ENCODE measurements around the gene CDH4.

CDH4 gene

DNA sequence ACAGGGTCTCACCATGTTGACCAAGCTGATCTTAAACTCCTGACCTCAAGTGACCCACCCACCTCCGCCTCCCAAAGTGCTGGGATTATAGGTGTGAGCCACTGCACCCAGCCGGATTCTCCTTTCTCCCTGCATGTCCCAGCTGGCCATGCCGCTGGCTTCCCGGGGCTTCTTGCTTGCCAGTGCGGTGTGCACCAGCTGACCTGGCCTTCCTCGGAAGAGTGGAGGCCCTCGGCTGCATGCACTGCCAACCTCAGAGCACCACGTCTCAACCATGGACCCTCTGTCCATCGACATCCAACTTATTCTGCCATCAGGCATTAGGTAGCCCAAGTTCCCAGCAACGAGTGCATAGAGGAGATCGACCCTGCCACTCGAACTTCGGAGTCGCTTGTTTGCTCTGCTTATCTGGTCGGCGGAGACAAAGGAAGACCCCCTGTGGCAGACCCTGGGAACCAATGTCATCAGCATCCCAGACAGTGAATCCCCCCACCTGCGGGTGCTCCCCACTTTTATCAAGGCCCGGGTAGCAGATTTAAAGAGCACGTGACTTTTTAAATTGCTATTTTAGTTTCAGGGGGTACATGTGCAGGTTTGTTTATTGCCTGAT lies 307.8 kb downstream of the CDH4 start:
- no peak for DNase-seq (ENCODE audit: low read depth in 2 of 2)

DNA sequence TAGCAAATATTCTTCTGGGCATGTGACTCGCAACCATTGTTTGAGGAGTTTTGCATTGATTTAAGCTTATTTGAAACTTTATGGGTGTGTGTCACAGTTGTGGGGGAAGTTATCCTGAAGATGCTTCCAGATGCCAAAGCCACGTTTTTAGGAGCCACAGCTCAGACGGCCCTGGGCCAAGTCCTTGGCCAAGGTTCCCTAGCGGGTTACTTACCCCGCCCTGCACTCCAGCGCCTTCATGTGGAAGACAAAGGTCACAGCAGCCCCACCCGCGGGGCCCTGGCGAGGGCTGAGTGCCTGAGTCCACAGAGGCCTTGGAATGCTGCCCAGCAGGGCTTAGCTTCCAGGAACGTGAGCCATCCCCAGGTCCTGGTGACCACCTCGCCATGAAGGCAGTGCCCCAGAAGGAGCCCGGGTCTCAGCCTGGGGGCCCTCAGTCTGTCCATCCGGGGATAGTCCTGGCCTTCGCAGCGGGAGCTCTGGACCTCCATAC lies 308.3 kb downstream of the CDH4 start:
- no peak for DNase-seq (ENCODE audit: low read depth in 2 of 2)

DNA sequence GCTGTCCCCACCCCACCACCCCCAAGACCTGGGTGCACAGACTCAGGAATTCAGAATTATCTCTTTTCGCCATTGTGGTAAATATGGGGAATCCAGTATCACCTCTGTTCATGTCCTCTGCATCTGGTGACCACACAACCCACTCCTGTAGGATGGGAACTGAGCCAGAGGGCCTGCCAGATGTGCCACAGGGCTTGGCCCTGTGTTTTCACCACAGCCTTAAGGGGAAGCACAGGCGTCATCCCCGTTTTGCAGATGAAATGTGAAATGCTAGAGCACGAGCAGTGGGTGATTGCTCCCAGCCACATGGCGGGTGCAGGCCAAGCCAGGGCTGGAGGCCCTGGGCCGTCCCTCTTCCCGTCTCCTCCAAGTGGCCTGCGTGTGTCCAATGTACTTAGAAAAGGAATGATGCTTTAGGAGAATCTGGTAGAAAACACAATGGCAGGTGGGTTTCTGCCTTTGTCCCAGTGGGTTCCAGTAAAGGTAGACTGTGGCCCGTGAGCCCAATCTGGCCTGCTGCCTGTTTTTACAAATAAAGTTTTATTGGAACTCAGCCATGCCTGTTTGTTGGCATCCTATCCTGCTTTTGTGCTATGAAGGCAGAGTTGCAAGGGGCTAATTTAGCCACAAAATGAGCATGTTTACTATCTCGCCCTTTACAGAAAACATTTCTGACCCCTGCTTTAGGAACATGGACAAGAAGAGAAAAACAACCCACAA lies 309.2 kb downstream of the CDH4 start:
- DNase-seq (ENCODE audit: low read depth in 2 of 2), result no peak

DNA sequence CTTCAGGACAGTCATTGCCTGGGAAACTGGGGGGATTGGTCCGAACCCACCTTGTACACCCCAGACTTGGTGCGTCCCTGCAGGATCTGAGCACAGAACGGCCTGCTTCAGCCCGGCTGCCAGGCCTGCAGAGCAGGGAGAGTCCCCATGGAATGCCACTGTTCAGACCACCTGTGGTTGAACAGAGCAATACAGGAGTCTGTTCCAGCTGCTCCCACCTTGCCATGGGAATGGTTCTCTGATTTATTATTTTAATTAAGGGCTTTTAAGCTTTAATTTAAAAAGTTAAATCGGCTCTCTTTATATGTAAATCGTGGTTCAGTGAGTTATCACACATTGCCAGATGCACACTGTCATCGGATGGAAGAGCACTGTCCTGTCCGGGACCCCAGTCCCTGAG lies 310.4 kb downstream of the CDH4 start:
- no peak for DNase-seq (ENCODE audit: low read depth in 2 of 2)

DNA sequence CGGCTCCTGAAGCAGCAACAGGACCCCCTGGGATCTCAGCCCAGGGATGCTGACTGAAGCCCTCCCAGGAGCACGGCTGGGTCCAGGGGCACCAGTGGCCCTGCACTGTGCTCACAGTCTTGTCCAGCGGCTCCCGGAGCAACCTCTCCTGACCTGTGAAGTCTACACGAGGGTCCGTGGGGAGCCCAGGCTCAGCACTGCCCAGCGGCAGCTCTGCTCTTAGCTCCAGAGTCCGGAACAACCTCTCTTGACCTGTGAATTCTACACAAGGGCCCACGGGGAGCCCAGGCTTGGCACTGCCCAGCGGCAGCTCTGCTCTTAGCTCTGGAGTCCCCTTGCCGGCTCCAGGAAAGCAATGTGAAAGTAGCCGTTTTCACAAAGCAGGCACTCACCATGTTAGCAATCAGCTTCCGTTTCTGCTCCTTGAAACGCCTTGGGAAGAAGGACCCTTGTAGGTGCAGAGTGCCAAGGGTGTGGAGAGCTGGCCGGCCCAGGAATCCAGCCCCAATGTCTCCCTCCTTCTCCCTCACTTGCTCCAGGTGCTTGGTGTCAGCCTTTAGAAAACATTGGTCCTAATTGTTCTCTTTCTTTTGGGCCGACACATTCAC lies 310.9 kb downstream of the CDH4 start:
- no peak for DNase-seq (ENCODE audit: low read depth in 2 of 2)

DNA sequence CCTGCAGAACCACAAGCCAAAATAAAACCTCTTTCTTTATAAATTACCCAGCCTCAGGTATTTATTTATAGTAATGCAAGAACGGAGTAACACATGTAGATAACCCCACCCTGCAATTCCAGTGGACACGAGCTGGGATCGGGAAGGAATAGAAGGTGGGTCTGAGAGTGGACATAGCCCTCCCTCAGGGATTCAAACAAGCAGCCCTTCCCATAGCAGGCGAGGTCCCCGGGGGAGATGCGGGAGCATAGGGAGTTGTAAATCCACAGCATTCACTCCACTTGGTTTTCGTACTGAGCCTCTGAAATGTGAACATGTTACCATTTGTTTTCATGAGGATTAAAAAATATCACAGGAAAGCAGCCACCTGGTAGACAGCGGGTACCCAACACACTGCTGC lies 312.6 kb downstream of the CDH4 start:
- DNase-seq (ENCODE audit: low read depth in 2 of 2), result no peak

DNA sequence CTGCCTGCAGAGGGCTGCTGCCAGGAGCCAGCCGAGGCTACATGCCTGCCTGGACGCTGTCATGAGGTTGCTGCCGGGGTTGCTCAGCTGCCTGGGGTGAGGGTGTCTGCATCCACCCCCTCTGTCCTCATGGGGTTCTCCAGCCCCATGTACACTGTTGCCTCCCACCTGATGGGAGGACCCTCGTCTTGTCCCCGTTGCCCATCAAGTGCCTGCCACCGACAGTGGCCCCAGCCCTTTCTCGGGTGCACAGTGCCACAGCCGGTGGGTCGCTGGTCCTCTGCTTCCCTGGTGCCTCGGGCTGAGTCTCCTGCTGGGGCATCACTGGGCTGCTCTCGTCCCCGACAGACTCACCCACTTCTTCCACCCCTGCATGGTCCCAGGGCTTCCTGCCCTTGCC lies 313.7 kb downstream of the CDH4 start:
- no peak for DNase-seq (ENCODE audit: low read depth in 2 of 2)

DNA sequence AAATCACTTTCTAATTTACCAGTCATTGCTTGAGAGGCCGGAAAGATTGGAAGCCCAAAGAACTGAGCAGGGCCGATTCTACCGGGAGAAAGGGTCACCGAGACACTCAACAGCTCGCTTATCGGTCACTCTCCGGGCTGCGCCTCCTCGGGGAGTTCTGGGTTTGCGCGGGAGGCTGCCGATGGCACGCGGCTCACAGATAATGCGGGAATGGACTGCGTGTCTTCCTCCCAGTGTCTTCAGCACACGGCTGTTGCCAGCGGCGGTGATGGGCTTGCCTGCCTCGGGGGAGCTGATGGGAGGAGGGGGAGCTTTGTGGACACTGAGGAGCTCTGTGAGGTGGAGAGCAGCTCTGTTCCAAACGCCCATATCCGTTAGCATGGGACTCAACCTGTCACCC lies 314.6 kb downstream of the CDH4 start:
- DNase-seq (ENCODE audit: low read depth in 2 of 2), result no peak

DNA sequence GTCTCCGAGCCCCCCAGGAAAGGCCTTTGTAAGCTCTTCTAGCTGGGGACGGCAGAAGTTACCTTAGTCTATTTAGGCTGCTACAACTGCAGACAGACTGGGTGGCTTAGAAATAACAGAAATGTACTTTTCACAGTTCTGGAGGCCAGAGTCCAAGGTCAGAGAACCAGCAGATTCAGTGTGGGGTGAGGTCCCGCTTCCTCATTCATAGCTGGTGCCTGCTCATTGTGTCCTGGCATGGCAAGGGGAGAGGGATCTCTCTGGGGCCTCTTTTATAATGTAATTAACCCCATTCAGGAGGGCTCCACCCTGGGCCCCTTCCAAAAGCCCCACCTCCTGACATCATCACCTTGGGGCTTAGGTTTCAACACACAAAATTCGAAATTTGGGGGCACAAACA lies 315.1 kb downstream of the CDH4 start:
- no peak for DNase-seq (ENCODE audit: low read depth in 2 of 2)

DNA sequence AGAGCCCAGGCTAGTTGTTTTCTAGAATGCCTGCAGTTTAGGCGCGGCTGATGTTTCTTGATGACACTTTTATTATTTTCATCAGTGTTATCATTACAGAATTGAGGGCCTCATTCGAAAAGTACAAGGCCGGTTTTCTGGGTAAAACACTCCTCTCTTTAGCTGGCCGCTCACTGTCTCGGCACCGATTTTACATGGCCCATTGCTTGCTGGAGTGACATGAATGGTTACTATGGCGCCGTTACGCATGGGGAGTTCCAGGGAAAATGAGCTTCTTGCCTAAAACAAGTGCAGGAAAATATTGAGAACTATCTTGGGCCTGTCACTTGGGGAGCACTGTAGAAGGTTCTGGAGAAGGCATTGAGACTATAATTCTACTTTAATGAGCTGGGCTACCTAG lies 317.8 kb downstream of the CDH4 start:
- DNase-seq (ENCODE audit: low read depth in 2 of 2), result no peak

DNA sequence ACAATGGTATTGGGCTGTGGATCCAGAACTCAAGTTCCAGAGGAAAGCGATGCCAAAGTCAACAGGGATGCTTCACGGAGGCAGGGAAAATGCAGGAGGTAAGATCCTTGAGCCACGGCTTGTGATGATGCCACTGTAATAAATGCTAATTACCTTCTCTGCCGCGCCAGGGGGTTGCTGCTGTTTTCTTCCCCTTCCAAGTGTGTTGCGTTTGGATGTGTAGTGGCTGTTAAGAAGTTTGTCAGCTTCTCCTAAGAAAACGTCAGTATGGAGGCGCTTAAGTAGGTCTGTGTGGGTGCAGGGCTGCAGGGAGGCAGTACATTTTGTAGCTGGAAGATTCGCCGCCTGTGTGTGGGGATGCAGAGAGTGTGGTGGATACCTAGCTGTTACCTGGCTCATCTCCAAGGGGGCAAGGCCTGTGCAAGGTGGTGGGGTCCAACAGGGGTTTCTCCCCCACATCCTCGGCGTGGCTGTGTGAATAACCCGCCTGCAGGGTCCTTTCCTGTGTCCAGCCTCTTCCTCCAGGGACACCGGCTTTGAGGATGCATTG lies 318.7 kb downstream of the CDH4 start:
- DNase-seq (ENCODE audit: low read depth in 2 of 2), result no peak

DNA sequence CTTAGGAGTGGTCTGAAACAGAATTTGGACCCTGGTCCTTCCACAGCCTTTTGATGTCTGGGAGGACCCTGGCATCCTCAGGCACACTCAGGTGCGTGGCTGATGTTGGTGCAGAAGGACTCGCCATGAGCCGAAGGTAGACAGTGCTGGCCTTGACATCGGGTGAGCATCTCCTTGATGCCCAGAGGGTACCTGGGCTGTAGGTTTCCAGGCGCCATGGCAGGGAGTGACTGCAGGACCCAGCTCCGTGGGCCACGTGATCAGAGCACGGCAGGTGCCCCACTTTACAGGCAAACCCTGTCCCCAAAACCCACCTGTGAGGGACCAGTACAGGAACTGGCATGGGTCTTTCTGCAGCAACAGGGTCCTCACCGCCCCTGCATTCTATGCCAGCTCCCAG lies 319.2 kb downstream of the CDH4 start:
- DNase-seq (ENCODE audit: low read depth in 2 of 2), result no peak

DNA sequence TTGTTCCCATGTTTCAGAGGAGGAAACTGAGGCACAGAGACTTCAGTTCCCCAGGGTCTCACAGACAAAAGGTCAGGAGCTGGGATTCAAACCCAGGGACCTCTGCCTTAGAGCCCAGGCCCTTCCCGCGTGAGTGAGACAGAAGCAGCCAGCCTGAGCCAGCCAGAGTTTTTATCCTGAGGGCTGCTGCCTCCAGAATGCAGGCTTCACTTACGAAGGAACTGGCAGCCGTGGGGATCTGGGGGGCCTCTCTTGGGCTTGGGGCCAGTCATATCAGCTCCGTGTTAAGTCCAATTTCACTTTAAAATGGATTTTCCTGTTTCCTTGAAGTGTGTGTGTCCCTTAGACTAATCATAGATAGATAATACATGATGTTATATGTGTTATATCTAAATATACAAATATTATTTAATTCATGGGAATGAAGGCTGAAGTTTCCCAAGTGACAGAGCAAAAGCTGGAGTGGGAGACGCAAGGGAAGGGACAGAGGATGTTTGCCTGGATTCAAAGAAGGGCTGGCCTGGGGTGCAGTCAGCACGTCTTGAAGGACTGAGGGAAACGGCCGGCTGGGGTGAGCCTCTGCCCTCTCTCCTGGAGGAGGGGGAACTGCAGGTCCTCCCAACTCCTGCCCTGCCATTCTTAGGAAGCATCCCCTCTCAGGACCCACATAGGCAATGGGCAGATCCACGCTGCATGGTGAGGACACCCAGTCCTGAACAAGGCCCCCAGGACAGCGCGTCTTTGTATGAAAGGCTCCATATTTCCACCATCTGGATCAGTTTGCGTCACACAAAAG lies 320.1 kb downstream of the CDH4 start:
- DNase-seq (ENCODE audit: low read depth in 2 of 2), result no peak

DNA sequence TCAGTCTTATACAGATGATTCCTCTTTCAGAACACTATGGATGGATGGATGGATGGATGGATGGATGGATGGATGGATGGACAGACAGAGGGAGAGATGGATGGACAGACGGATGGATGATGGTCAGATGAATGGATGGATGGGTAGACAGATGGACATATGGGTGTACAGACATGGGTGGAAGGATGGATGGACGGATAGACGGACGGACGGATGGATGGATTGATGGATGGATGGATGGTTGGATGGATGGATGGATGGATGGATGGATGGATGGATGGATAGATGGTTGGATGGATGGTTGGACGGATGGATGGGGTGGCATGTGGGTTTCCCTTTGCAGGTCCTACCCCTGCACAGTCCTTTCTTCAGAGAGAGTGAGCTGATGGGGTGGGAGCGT lies 320.7 kb downstream of the CDH4 start:
- DNase-seq (ENCODE audit: low read depth in 2 of 2), result no peak

DNA sequence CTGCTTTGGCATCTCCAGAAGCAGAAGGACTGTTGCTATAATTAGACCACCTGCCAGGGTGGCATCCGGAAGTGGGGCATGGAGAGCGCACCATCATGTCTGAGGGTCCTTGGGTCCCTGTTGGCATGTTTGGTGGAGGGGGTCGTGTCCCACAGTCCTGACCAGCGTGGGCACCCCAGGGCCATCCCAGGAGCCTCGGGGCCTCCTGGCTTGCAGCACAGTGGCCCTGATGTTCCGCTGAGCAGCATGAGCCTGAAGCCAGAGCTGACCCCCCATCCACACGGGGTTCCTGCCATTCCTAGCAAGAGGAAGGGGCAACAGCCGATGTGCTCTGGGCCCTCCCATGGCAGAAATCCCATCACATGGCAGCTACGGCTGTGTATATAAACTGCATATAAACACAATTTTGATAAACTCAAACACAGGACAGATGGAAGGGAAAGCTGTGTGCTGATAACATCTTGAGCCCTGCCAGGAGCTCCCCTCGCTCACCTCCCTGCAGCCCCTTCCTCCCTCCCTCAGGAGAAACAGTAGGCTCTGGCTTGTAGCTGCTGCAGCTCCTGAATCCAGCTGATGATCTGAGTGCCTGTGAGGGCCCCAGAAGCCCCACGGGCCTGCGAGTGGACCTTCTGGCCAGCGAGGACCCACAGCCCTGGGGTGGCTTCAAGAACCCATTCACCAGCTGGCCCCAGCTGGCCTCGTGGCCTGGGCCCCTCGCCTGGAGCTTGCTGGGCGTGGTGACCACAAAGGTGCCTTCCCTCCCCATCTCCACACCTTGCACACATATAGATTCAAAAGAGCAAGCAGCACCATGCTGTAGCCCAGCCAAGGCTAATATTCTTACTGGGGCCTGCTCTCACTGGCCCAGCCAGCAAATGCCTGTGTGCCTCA lies 321.6 kb downstream of the CDH4 start:
- no peak for DNase-seq (ENCODE audit: low read depth in 2 of 2)

DNA sequence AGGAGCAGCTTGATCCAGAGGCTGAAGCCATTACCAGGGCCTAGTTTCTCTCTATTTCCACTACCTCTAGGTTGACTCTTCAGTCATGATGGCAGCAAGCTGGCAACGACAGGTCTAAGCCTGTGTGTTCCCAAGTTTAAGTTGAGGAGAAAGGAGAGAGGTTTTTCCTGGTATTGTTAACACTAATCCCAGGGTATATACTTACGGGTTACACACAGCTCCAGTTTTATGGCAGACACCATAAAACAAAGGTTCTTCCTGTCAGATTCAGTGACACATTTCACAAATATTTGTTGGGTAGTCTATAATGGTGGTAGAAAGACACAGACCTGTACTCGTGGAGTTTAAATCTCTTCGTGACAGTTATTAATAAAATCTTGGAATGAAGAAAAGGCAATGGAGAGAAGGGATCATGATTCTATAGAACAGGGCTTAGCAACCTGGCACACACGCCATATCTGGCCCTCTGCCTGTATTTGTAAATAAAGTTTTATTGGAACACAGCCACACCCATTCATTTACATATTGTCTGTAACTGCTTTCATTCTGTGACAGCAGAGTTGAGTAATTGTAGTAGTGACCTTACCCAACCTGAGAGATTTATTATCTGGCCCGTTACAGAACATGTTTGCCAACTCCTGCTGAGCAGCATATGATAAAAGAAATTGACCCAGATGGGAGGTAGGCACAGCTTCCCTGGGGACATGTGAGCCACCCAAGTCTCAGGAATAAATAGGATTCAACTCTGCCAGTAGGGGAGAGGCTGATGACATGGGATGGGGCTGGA lies 323.3 kb downstream of the CDH4 start:
- no peak for DNase-seq (ENCODE audit: low read depth in 2 of 2)

DNA sequence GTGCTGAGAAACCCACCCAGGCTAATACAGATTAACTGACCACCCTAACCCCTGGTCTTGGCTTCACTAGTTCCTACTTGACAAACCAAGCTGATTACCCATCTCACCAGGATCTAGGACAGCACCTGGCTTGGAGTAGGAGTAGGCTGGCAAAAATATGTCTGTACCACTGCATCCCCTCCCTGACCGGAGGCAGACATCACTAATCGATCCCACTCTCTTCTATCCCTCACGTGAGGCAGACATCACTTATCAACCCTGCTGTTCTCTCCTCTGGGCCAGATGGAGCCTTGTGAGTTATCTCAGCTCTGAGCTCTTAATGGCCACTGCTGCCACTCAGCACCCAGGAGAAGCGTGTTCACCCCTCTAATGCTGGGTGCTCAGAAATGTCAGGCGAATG lies 324.3 kb downstream of the CDH4 start:
- no peak for DNase-seq (ENCODE audit: low read depth in 2 of 2)

DNA sequence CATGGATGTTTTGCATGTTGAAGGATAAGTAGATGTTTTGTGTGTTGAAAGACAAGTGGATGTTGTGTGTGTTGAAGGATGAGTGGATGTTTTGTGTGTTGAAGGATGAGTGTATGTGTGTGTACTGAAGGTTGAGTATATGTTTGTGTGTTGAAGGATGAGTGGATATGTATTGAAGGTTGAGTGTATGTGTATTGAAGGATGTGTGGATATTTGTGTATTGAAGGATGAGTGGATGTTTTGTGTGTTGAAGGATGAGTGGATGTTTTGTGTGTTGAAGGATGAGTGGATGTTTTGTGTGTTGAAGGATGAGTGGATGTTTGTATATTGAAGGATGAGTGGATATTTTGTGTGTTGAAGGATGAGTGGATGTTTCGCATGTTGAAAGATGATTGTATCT lies 325.0 kb downstream of the CDH4 start:
- DNase-seq (ENCODE audit: low read depth in 2 of 2), result no peak

DNA sequence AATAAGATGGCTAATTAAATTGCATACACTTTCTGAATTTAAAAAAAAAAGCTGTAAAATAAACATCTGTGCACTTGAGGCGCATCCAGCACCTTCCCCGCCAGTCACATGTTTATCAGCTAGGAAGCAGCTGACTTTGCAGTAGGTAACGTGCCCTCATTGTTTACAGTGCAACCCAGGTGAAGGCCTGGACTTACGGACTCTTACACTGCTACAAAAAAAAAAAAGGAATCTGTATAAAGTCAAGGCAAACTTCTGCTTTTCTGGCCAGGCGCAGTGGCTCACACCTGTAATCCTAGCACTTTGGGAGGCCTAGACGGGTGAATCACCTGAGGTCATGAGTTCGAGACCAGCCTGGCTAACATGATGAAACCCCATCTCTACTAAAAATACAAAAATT lies 327.8 kb downstream of the CDH4 start:
- no peak for DNase-seq (ENCODE audit: low read depth in 2 of 2)
